ENCODE measurements around the gene FZD10.

FZD10 gene

GRCh38 chr12:130181211-130181610 is 18.9 kb downstream of the FZD10 start:
- no peaks in the 10 kb centered on the region for H3K4me1 ChIP-seq (ENCODE audit: control insufficient read depth, insufficient read depth, low read length, unreplicated experiment)
- no peak overlapping the region for H2AFZ ChIP-seq (ENCODE audit: low read length, unreplicated experiment)
- no peak overlapping the region for H3K4me3 ChIP-seq (ENCODE audit: low read depth, low read length)
- H3K36me3 ChIP-seq (ENCODE audit: insufficient read depth, low read length): no peaks in the 10 kb centered on the region
- no peaks in the 10 kb centered on the region for H3K27me3 ChIP-seq (ENCODE audit: insufficient read depth, low read length)
- H3K79me2 ChIP-seq (ENCODE audit: control insufficient read depth, insufficient read depth, low read length, unreplicated experiment): no peaks in the 10 kb centered on the region
- no peak overlapping the region for H3K27ac ChIP-seq (ENCODE audit: low read depth, low read length)

- H3K27ac ChIP-seq (ENCODE audit: low read depth, low read length): no peak overlapping the region
- no peaks in the 10 kb centered on the region for H3K27me3 ChIP-seq (ENCODE audit: insufficient read depth, low read length)
- no peak overlapping the region for H2AFZ ChIP-seq (ENCODE audit: low read length, unreplicated experiment)
- H3K4me3 ChIP-seq (ENCODE audit: low read depth, low read length): no peak overlapping the region
- no peaks in the 10 kb centered on the region for H3K4me1 ChIP-seq (ENCODE audit: control insufficient read depth, insufficient read depth, low read length, unreplicated experiment)
- H3K79me2 ChIP-seq (ENCODE audit: control insufficient read depth, insufficient read depth, low read length, unreplicated experiment): no peaks in the 10 kb centered on the region
- no peaks in the 10 kb centered on the region for H3K36me3 ChIP-seq (ENCODE audit: insufficient read depth, low read length)
Measured at GRCh38 chr12:130183585-130184370, 21.5 kb downstream of the FZD10 start.

- H3K36me3 ChIP-seq (ENCODE audit: insufficient read depth, low read length): no peaks in the 10 kb centered on the region
- H3K4me1 ChIP-seq (ENCODE audit: control insufficient read depth, insufficient read depth, low read length, unreplicated experiment): no peaks in the 10 kb centered on the region
- no peak overlapping the region for H3K4me3 ChIP-seq (ENCODE audit: low read depth, low read length)
- H3K27ac ChIP-seq (ENCODE audit: low read depth, low read length): no peak overlapping the region
- no peak overlapping the region for H2AFZ ChIP-seq (ENCODE audit: low read length, unreplicated experiment)
- no peaks in the 10 kb centered on the region for H3K79me2 ChIP-seq (ENCODE audit: control insufficient read depth, insufficient read depth, low read length, unreplicated experiment)
- no peaks in the 10 kb centered on the region for H3K27me3 ChIP-seq (ENCODE audit: insufficient read depth, low read length)
Measured at GRCh38 chr12:130184404-130185090, 22.3 kb downstream of the FZD10 start.

- no peak overlapping the region for H2AFZ ChIP-seq (ENCODE audit: low read length, unreplicated experiment)
- H3K27me3 ChIP-seq (ENCODE audit: insufficient read depth, low read length): no peaks in the 10 kb centered on the region
- H3K27ac ChIP-seq (ENCODE audit: low read depth, low read length): no peak overlapping the region
- no peaks in the 10 kb centered on the region for H3K79me2 ChIP-seq (ENCODE audit: control insufficient read depth, insufficient read depth, low read length, unreplicated experiment)
- no peaks in the 10 kb centered on the region for H3K36me3 ChIP-seq (ENCODE audit: insufficient read depth, low read length)
- no peaks in the 10 kb centered on the region for H3K4me1 ChIP-seq (ENCODE audit: control insufficient read depth, insufficient read depth, low read length, unreplicated experiment)
- H3K4me3 ChIP-seq (ENCODE audit: low read depth, low read length): no peak overlapping the region
Measured at GRCh38 chr12:130185455-130186391, 23.5 kb downstream of the FZD10 start.

GRCh38 chr12:130186651-130187268 is 24.5 kb downstream of the FZD10 start:
- no peak overlapping the region for H3K27ac ChIP-seq (ENCODE audit: low read depth, low read length)

GRCh38 chr12:130192642-130193345 is 30.5 kb downstream of the FZD10 start:
- no peak overlapping the region for H3K27ac ChIP-seq (ENCODE audit: low read depth, low read length)
- no peaks in the 10 kb centered on the region for H3K27me3 ChIP-seq (ENCODE audit: insufficient read depth, low read length)
- H3K36me3 ChIP-seq (ENCODE audit: insufficient read depth, low read length): no peaks in the 10 kb centered on the region
- no peaks in the 10 kb centered on the region for H3K79me2 ChIP-seq (ENCODE audit: control insufficient read depth, insufficient read depth, low read length, unreplicated experiment)
- no peak overlapping the region for H3K4me3 ChIP-seq (ENCODE audit: low read depth, low read length)
- no peaks in the 10 kb centered on the region for H3K4me1 ChIP-seq (ENCODE audit: control insufficient read depth, insufficient read depth, low read length, unreplicated experiment)
- H2AFZ ChIP-seq (ENCODE audit: low read length, unreplicated experiment): no peak overlapping the region

More at GRCh38 chr12:130186651-130187268, 24.5 kb downstream of the FZD10 start:
- Histone ChIP-seq H3K79me2 (ENCODE audit: control insufficient read depth, insufficient read depth, low read length, unreplicated experiment) (no peaks in the 10 kb centered on the region), H3K4me1 (ENCODE audit: control insufficient read depth, insufficient read depth, low read length, unreplicated experiment) (no peaks in the 10 kb centered on the region), H2AFZ (ENCODE audit: low read length, unreplicated experiment) (no peak overlapping the region), H3K4me3 (ENCODE audit: low read depth, low read length) (no peak overlapping the region), H3K36me3 (ENCODE audit: insufficient read depth, low read length) (no peaks in the 10 kb centered on the region), H3K27me3 (ENCODE audit: insufficient read depth, low read length) (no peaks in the 10 kb centered on the region)

GRCh38 chr12:130194154-130194553 is 31.9 kb downstream of the FZD10 start:
- H3K36me3 ChIP-seq (ENCODE audit: insufficient read depth, low read length): no peaks in the 10 kb centered on the region
- no peaks in the 10 kb centered on the region for H3K27me3 ChIP-seq (ENCODE audit: insufficient read depth, low read length)
- H2AFZ ChIP-seq (ENCODE audit: low read length, unreplicated experiment): no peak overlapping the region

GRCh38 chr12:130195369-130195768 is 33.1 kb downstream of the FZD10 start:
- no peak overlapping the region for H2AFZ ChIP-seq (ENCODE audit: low read length, unreplicated experiment)
- H3K79me2 ChIP-seq (ENCODE audit: control insufficient read depth, insufficient read depth, low read length, unreplicated experiment): no peaks in the 10 kb centered on the region
- no peaks in the 10 kb centered on the region for H3K36me3 ChIP-seq (ENCODE audit: insufficient read depth, low read length)
- H3K4me3 ChIP-seq (ENCODE audit: low read depth, low read length): no peak overlapping the region
- H3K27me3 ChIP-seq (ENCODE audit: insufficient read depth, low read length): no peaks in the 10 kb centered on the region
- no peaks in the 10 kb centered on the region for H3K4me1 ChIP-seq (ENCODE audit: control insufficient read depth, insufficient read depth, low read length, unreplicated experiment)
- no peak overlapping the region for H3K27ac ChIP-seq (ENCODE audit: low read depth, low read length)

More at GRCh38 chr12:130194154-130194553, 31.9 kb downstream of the FZD10 start:
- Histone ChIP-seq H3K79me2 (ENCODE audit: control insufficient read depth, insufficient read depth, low read length, unreplicated experiment) (no peaks in the 10 kb centered on the region), H3K4me1 (ENCODE audit: control insufficient read depth, insufficient read depth, low read length, unreplicated experiment) (no peaks in the 10 kb centered on the region), H3K4me3 (ENCODE audit: low read depth, low read length) (no peak overlapping the region), H3K27ac (ENCODE audit: low read depth, low read length) (no peak overlapping the region)

- no peaks in the 10 kb centered on the region for H3K27me3 ChIP-seq (ENCODE audit: insufficient read depth, low read length)
- H3K36me3 ChIP-seq (ENCODE audit: insufficient read depth, low read length): no peaks in the 10 kb centered on the region
- no peaks in the 10 kb centered on the region for H3K79me2 ChIP-seq (ENCODE audit: control insufficient read depth, insufficient read depth, low read length, unreplicated experiment)
- H3K4me3 ChIP-seq (ENCODE audit: low read depth, low read length): no peak overlapping the region
- no peaks in the 10 kb centered on the region for H3K4me1 ChIP-seq (ENCODE audit: control insufficient read depth, insufficient read depth, low read length, unreplicated experiment)
- H3K27ac ChIP-seq (ENCODE audit: low read depth, low read length): no peak overlapping the region
- no peak overlapping the region for H2AFZ ChIP-seq (ENCODE audit: low read length, unreplicated experiment)
Measured at GRCh38 chr12:130195776-130196175, 33.5 kb downstream of the FZD10 start.

- no peaks in the 10 kb centered on the region for H3K36me3 ChIP-seq (ENCODE audit: insufficient read depth, low read length)
- no peaks in the 10 kb centered on the region for H3K4me1 ChIP-seq (ENCODE audit: control insufficient read depth, insufficient read depth, low read length, unreplicated experiment)
- no peak overlapping the region for H3K4me3 ChIP-seq (ENCODE audit: low read depth, low read length)
- H2AFZ ChIP-seq (ENCODE audit: low read length, unreplicated experiment): no peak overlapping the region
- no peak overlapping the region for H3K27ac ChIP-seq (ENCODE audit: low read depth, low read length)
- no peaks in the 10 kb centered on the region for H3K27me3 ChIP-seq (ENCODE audit: insufficient read depth, low read length)
- H3K79me2 ChIP-seq (ENCODE audit: control insufficient read depth, insufficient read depth, low read length, unreplicated experiment): no peaks in the 10 kb centered on the region
Measured at GRCh38 chr12:130196827-130197226, 34.6 kb downstream of the FZD10 start.
